ENCODE measurements around the gene CNTNAP5.

Gene CNTNAP5

DNA sequence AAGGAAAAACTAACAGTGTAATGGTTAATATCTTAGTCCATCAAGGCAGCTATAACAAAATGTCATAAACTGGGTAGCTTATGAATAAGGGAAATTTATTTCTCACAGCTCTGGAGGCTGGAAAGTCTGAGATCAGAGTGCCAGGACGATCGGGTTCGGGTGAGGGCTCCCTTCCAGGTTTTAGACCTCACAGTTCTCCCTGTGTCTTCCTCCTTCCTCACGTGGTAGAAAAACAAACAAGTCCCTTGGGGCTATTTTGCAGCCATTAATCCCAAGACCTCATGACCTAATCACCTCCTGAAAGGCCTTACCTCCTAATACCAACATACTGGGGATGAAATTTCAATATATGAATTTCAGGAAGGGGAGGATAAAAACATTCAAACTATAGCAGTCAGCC lies 455.9 kb downstream of the CNTNAP5 start:
- DNase-seq (ENCODE audit: low read depth), result no peak
- TF ChIP-seq, protein P1, sequence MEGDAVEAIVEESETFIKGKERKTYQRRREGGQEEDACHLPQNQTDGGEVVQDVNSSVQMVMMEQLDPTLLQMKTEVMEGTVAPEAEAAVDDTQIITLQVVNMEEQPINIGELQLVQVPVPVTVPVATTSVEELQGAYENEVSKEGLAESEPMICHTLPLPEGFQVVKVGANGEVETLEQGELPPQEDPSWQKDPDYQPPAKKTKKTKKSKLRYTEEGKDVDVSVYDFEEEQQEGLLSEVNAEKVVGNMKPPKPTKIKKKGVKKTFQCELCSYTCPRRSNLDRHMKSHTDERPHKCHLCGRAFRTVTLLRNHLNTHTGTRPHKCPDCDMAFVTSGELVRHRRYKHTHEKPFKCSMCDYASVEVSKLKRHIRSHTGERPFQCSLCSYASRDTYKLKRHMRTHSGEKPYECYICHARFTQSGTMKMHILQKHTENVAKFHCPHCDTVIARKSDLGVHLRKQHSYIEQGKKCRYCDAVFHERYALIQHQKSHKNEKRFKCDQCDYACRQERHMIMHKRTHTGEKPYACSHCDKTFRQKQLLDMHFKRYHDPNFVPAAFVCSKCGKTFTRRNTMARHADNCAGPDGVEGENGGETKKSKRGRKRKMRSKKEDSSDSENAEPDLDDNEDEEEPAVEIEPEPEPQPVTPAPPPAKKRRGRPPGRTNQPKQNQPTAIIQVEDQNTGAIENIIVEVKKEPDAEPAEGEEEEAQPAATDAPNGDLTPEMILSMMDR (conservative IDR thresholded peaks at IDR 0.05; ENCODE audit: low read depth, low read length), result no peak
- H3K4me3 ChIP-seq (ENCODE audit: low read length), result no peak overlapping the region

DNA sequence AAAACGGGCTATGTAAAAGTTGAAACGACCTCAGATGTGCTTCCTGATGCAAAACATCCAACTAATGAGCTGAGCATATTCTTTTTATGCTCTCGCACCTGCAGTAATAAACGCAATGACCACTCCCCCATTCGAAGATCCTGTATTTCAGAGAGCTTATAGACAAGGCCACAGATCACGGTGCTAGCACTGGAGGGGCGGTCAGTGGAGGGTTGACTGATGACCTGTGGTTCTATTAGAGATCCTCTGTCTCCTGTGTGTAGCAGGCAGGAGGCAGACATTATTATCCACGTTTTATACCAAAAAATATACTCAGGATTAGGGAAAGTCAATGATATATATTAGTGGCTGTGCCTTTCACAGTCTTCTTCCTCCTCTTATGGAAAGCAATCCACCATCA lies 457.0 kb downstream of the CNTNAP5 start:
- TF ChIP-seq, protein P1 (conservative IDR thresholded peaks at IDR 0.05; ENCODE audit: low read depth, low read length), result no peak

DNA sequence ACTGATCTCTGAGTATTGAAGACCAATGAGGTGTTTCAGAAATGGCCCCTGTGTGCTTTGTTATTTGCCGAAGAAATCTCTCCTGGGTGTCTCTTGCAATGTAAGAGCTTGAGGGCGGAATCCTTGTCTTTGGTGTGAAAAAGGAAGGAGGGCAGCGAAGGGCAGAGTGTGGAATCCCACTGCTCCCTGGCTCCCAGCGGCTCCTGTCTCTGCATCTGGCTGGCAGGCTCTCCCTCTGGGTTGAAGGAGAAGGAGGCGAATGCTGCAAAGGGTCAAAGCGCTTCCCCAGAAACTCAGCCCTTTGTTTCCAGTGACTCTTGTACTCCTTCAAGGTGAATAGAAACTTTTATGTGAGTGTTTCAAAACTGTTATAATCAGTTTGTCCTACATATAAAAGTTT lies 457.5 kb downstream of the CNTNAP5 start:
- DNase-seq (ENCODE audit: low read depth), result no peak
- no peak overlapping the region for H3K4me3 ChIP-seq (ENCODE audit: low read length)
- TF ChIP-seq, protein P1 (conservative IDR thresholded peaks at IDR 0.05; ENCODE audit: low read depth, low read length), result no peak

More for the DNA sequence above, 457.0 kb downstream of the CNTNAP5 start:
- DNase-seq (ENCODE audit: low read depth), result no peak
- no peak overlapping the region for H3K4me3 ChIP-seq (ENCODE audit: low read length)

DNA sequence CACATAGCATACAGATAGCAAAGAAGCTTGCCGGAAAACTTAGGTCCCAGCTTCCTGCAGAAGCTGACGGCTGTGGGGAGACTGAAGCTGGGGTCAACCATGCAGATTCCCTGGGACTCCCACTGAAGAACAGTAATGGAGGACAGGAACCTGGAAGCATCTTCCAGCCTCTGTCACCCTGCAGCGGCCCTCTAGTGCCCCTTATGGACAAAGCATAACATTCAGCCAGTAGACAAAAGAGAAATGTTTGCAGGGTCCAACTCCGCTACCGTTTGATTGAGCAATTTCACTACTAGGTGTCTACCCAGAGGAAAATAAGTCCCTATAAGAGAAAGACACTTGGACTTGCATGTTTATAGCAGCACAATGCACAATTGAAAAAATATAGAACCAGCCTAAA lies 460.6 kb downstream of the CNTNAP5 start:
- no peak for DNase-seq (ENCODE audit: low read depth)
- no peak overlapping the region for H3K4me3 ChIP-seq (ENCODE audit: low read length)
- TF ChIP-seq, protein P1 (conservative IDR thresholded peaks at IDR 0.05; ENCODE audit: low read depth, low read length), result peak; percentile 12

- no peak for DNase-seq (ENCODE audit: low read depth)
- TF ChIP-seq, protein P1 (conservative IDR thresholded peaks at IDR 0.05; ENCODE audit: low read depth, low read length), result no peak
- H3K4me3 ChIP-seq (ENCODE audit: low read length), result no peak overlapping the region
These were observed 464.6 kb downstream of the CNTNAP5 start for GRCh38 chr2:124489686-124490085.

- H3K4me3 ChIP-seq (ENCODE audit: low read length), result no peak overlapping the region
- TF ChIP-seq, protein P1 (conservative IDR thresholded peaks at IDR 0.05; ENCODE audit: low read depth, low read length), result no peak
- DNase-seq (ENCODE audit: low read depth), result no peak
These were observed 476.6 kb downstream of the CNTNAP5 start for GRCh38 chr2:124501575-124502152.

- no peak overlapping the region for H3K4me3 ChIP-seq (ENCODE audit: low read length)
- no peak for DNase-seq (ENCODE audit: low read depth)
- TF ChIP-seq, protein P1 (conservative IDR thresholded peaks at IDR 0.05; ENCODE audit: low read depth, low read length), result no peak
These were observed 489.1 kb downstream of the CNTNAP5 start for GRCh38 chr2:124514236-124514635.
